GM18909 (cell line): ENCODE data around the gene SP3.

ENCODE experiments used
- ATAC-seq: cut with Tn5 transposase; IDR thresholded peaks from one replicate; pipeline ENCODE4 v1.9.1; 2021; ENCODE audit warnings: mild to moderate bottlenecking; ENCODE audit not compliant: unreplicated experiment, poor library complexity

Gene SP3

GRCh38 chr2:173865971-173866873 lies 99.0 kb downstream of the SP3 start:
- no peak for ATAC-seq

- ATAC-seq, result no peak
These were observed 102.5 kb downstream of the SP3 start for GRCh38 chr2:173862612-173863217.

- ATAC-seq, result no peak
These were observed 104.6 kb downstream of the SP3 start for GRCh38 chr2:173860566-173860965.

- ATAC-seq, result no peak
These were observed 105.1 kb downstream of the SP3 start for GRCh38 chr2:173860082-173860481.

GRCh38 chr2:173858291-173858731 lies 106.9 kb downstream of the SP3 start:
- no peak for ATAC-seq
